ENCODE data around the gene ZNF710. TPM values are rescaled to one million over a fixed set of nuclear protein-coding genes. Genes with fewer than 3 reads are reported as not detected.
A peak's percentile ranks its signal among the peaks of the same experiment; 100 is the strongest.

Gene ZNF710
- total RNA-seq, 4 donors from 2014 or later, result 8.9 to 17.2 (median 11.5) TPM

- DNase-seq, result no peak
- Histone ChIP-seq H3K27ac (peak overlapping the region in 1 of 3 donors; percentile 22), H3K4me1 (peaks cover 6 to 24% of the 10 kb centered on the region in 2 donors), H3K36me3 (no peaks in the 10 kb centered on the region), H3K4me3 (replicated peaks in 1 of 3) (no peak overlapping the region), H3K9me3 (no peaks in the 10 kb centered on the region), H3K27me3 (no peaks in the 10 kb centered on the region)
- intact Hi-C loops (cut with DNase I), result no loop called here
- WGBS, 2 donors, result 84 to 86% methylated on average over 10 of the region's 10 CpGs
- no peak for TF ChIP-seq CTCF (IDR thresholded peaks at IDR 0.05)
- TF ChIP-seq POLR2A (IDR thresholded peaks at IDR 0.05), result no peak
These were observed 19.9 kb downstream of the ZNF710 start for GRCh38 chr15:90020936-90021507.

GRCh38 chr15:90022345-90022744, 21.2 kb downstream of the ZNF710 start:
- H3K36me3 ChIP-seq, result no peaks in the 10 kb centered on the region
- no peak for DNase-seq
- peaks cover 6 to 24% of the 10 kb centered on the region in 2 donors for H3K4me1 ChIP-seq
- H3K27ac ChIP-seq, result no peak overlapping the region
- no peak overlapping the region for H3K4me3 ChIP-seq (replicated peaks in 1 of 3)
- H3K9me3 ChIP-seq, result no peaks in the 10 kb centered on the region
- 94% methylated on average over 6 of the region's 6 CpGs for WGBS, 2 donors
- no peak for TF ChIP-seq POLR2A (IDR thresholded peaks at IDR 0.05)
- TF ChIP-seq CTCF (IDR thresholded peaks at IDR 0.05), result no peak
- H3K27me3 ChIP-seq, result no peaks in the 10 kb centered on the region
- intact Hi-C loops (cut with DNase I), result no loop called here

- Histone ChIP-seq H3K4me3 (replicated peaks in 1 of 3) (no peak overlapping the region), H3K4me1 (peaks cover 6 to 24% of the 10 kb centered on the region in 2 donors), H3K9me3 (no peaks in the 10 kb centered on the region), H3K27ac (no peak overlapping the region), H3K36me3 (no peaks in the 10 kb centered on the region), H3K27me3 (no peaks in the 10 kb centered on the region)
- intact Hi-C loops (cut with DNase I), result no loop called here
- WGBS, 2 donors, result 84 to 89% methylated on average over 6 of the region's 6 CpGs
- TF ChIP-seq POLR2A (IDR thresholded peaks at IDR 0.05) (no peak), CTCF (IDR thresholded peaks at IDR 0.05) (no peak)
- no peak for DNase-seq
These were observed 22.0 kb downstream of the ZNF710 start for GRCh38 chr15:90022905-90023700.

- DNase-seq, result no peak
- intact Hi-C loops (cut with DNase I), result no loop called here
- Histone ChIP-seq H3K27me3 (no peaks in the 10 kb centered on the region), H3K9me3 (no peaks in the 10 kb centered on the region), H3K36me3 (no peaks in the 10 kb centered on the region), H3K4me3 (replicated peaks in 1 of 3) (no peak overlapping the region), H3K27ac (no peak overlapping the region), H3K4me1 (peaks cover 6 to 22% of the 10 kb centered on the region in 2 donors)
- TF ChIP-seq CTCF (IDR thresholded peaks at IDR 0.05) (no peak), POLR2A (IDR thresholded peaks at IDR 0.05) (no peak)
- 94 to 95% methylated on average over 4 of the region's 4 CpGs for WGBS, 2 donors
These were observed 23.3 kb downstream of the ZNF710 start for GRCh38 chr15:90024406-90024805.

- H3K36me3 ChIP-seq, result no peaks in the 10 kb centered on the region
- 32 to 47% methylated on average over 2 of the region's 2 CpGs for WGBS, 2 donors
- TF ChIP-seq CTCF (IDR thresholded peaks at IDR 0.05) (no peak), POLR2A (IDR thresholded peaks at IDR 0.05) (no peak)
- H3K9me3 ChIP-seq, result no peaks in the 10 kb centered on the region
- peaks cover 6 to 10% of the 10 kb centered on the region in 2 donors for H3K4me1 ChIP-seq
- no peak overlapping the region for H3K27ac ChIP-seq
- no peak for DNase-seq
- intact Hi-C loops (cut with DNase I), result no loop called here
- H3K4me3 ChIP-seq (replicated peaks in 1 of 3), result no peak overlapping the region
- H3K27me3 ChIP-seq, result no peaks in the 10 kb centered on the region
These were observed 24.4 kb downstream of the ZNF710 start for GRCh38 chr15:90025489-90026033.
